GM18861 (cell line): Measurements from ENCODE around the gene SUPT20H.

Experiments used
- ATAC-seq: cut with Tn5 transposase; IDR thresholded peaks from one replicate; pipeline ENCODE4 v1.9.1; 2021; ENCODE audit not compliant: unreplicated experiment

The SUPT20H gene

DNA sequence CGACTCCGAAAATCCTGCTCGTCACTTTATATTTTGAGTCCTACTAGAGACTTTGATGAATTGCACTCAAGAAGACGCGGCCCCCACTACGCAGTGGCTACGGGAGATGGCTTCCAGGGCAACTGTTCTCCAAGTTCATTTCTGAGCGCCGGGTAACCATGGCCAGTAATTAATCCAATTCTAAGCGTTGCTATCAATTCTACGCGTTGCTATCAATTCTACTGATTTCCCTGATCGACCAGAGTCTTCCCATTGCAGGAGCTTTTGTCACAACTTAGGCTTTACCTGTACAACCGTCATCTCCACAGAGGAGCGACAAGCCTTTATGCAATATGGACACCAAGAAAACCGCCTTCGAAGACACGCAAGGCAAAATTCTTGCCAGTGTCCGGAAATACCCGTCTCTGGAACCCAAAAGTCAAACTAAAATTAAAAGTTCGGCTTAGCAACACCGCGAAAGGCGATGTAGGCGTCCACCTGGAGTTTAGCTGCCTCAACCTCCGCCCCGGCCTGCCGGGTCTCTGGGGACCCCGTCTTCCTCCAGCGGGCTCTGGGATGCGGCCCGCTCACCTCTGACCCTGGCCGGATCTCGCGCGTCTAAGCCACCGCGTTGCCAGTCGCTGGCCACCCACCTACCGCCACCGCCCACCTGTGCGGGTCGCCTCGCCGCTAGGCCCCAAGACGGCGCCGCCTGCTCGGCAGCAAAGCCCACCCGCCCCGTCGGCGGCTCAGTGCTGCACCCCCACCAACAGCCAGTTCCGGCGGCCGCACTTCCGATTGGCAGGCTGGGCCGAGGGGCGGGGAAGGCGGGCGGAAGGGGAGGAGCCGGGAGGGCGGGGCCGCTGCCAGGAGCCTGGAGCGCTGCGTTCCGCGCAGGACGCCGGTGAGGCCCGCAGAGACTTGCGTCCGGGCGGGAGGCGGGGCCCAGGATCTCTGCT lies at the start of gene SUPT20H:
Gene SUPT20H, minus strand, starts transcription at position 779 of the 938 bp plus-strand sequence. CDS start 8,198 bp downstream, outside the sequence.
- ATAC-seq: peak; percentile 89

DNA sequence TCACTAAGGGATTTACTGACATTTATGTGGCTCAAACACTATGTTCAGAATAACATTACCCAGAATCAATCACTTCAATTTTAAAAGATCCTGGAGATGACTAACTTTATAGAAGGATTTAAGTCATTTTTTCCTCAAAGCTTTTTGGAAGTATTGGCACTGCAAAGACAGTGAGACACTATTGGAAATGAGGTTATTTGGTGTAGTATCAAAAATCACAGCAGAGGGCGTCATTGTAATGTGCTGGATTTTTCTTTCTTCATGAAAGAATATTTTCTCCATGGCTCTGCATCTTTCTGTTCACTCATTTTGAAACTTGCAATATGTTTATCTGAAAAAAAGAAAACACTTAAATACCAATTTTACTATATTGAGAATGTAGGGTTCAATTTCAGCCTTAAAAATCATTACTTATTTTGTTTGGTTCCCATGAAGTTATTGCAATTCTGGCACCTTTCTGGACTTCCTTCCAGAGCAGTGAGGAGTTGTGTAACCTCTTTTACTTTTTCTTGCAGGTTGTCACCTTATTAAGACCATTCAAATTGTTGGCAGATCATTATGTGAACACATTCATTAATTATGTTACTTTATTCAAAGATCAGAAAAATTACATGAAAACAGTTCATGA lies 49.7 kb upstream of the SUPT20H start:
- no peak for ATAC-seq

GRCh38 chr13:37107868-37108267 lies 48.4 kb upstream of the SUPT20H start:
- ATAC-seq: no peak

DNA sequence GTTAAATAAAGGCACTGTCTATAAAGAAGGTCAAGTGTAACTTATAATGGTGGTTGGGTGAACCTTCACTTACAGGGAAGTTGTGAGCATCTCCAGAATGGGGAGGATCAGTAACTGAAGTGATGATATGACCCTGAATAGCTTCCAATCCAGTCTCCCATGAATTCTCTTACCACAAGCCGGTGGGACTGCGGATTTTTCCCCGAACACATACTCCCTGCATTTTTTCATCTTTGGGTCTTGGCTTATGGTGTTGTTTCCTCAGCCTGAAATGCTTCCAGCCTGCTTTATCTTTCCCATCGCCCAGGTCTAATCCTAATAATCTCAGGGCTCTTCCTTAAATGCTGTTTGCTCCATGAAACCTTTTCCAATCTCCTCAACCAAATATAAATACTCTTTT lies 48.0 kb upstream of the SUPT20H start:
- ATAC-seq: no peak

DNA sequence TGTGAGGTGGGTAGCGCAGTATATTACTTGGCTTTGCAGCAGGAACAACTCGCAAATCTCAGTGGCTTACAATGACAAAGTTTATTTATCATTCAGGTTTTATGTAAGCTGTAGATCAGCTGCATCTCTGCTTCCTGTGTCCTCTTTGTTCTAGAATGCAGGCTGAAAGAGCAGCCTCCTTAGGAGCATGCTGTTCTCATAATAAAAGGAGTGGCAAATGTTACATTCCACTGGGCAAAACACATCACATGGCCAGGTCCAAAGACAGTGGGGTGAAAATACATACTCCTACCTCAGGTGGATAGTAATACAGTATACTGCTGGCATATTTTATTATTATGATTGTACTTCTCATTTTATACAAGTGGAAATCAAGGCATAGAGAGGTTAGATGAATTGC lies 47.2 kb upstream of the SUPT20H start:
- no peak for ATAC-seq

DNA sequence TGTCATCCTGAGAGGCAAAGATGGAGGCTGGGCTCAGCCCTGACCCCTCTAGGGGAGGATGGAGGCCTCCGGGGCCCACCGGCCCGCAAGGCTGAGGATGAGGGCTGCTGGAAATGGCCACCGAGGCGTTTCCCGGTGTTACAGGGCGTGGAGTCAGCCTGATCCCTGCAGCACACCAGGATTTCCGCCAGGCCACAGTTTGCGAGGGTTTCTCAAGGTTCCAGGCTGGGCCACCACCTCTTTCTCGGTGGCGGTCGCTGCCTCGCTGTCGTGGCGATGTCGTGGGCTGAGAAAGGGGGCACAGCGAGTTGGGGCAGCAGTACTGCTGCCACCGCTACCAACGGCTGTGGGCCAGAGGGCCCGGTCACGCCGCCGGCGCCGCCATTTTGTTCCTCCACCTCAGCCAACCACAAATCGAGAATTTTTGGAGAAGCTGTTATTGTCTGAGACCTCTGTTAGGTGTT lies 45.8 kb upstream of the SUPT20H start, which contains the start of gene CSNK1A1L:
Gene CSNK1A1L, minus strand, starts transcription at position 414 of the 464 bp plus-strand sequence. Its CDS starts 408 bp downstream, at position 6.
- ATAC-seq: no peak

GRCh38 chr13:37102896-37103295 lies 43.4 kb upstream of the SUPT20H start:
- no peak for ATAC-seq

DNA sequence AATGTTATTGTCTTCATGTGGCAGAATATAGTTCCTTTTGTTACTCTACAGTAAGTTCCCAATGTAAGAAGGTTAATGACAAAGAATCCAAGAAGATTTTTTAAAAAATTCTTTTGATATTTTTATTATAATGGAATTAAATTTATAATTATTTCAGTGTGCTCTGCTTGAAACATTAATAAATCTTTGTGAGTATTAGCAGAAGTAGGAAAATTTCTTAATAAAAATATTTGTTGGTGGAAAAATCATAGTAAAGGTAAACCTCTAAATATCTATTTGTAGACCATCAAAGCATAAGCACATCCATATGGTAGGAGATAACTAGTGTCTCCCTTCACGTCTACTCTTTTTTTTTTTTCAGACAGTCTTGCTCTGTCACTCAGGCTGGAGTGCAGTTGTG lies 41.7 kb upstream of the SUPT20H start:
- ATAC-seq: no peak

DNA sequence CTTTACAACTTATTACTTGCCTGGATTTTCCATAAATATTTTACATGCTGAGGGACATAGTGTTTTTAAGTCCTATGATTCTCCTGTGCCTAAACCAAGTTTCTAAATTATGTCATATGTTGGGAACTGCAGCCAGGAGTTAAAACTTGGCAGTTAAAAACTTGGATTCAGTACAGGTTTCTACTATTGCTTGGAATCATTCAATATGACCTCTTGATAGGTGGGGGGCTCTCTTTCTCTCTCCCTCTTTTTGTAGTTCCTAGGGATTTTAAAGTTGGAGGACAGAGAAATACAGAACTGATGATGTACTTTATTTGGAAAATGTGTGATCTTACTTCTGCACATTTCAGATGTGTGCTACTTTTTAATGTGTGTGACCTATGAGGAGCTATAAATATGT lies 41.2 kb upstream of the SUPT20H start:
- ATAC-seq: no peak

DNA sequence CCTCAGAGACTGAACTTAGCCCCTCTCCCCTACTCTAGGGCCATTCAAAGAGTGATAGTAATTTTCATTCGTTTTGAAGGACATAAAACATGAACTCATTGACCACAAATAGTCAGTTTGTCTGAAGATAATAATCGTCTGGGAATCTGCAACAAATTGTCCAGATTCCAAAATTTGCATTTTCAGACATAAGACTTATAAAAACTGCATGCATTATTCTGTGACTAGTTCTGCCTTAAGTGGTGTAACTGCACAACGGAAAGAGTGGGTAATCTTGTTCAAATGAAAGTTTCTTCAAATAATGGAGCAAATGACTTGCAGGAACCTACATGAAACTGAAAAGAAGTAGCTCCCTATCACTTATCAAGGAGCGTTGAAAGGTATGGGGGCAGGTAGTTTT lies 37.6 kb upstream of the SUPT20H start:
- no peak for ATAC-seq

DNA sequence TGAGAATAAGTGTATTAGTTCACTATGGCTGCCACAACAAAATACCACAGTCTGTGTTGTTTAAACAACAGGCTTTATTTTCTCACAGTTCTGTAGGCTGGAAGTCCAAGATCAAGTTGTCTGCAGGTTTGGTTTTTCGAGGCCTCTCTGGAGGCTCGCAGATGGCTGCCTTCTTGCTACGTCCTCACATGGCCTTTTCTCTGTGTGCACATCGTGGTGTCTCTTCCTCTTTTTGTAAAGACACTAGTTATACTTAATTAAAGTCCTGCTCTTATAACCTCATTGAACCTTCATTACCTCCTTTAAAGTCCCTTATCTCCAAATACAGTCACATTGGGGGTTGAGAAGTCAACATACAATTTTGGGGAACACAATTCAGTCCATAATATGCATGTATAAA lies 35.4 kb upstream of the SUPT20H start:
- no peak for ATAC-seq

DNA sequence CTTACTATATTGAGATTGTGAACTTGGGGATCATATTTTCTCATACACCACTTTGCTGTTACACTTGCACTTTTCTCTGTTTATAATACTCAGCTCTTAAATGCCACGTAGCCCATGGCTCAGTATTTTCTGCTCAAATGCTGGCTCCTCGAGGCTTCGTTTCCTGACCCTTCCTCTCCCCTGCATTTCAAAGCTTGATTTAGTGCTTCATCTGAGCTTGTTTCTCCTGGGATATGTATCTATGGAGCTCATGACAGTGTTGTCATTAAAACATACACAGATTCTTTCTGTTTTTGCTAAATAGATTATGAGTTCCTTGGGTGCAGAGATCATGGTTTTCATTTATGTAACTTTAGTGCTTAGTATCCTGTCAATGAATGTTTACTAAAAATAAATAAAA lies 34.6 kb upstream of the SUPT20H start:
- ATAC-seq: no peak

DNA sequence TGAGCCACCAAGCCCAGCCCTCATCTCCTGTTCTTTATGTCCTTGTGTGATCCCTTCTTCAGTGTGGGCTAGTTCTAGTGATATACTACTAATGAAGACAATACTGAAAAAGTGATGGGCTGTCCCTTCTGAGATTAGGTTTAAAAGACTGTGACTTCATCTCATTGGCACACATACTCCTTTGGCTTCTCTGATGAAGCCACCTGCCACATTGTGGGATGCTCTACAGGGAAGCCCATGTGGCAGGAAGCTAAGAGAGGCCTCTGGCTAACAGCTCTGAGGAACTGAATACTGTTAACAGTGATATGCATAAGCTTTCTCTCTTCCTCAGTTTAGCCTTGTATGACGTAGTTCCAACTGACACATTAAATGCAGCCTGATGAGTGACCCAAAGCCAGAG lies 32.3 kb upstream of the SUPT20H start:
- ATAC-seq: no peak

DNA sequence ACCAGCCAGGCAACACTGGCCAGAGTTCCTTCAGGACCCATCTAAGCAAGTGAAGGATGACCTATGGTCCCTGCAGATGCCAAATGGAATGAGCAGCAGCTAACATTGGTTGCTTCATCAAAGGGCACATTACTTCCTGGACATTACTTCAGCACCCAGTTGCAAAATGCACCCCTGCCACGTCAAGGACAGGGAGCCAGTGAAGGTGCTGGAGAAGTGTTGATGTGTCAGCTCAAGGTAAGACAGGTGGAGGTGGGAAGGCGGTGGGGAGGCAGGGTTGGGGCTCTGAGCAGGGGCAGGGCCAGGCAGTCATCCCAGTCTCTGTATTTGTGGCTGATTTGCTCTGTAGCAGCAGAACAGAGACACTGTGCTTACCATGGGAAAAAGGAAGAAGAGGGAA lies 31.4 kb upstream of the SUPT20H start:
- ATAC-seq: no peak

DNA sequence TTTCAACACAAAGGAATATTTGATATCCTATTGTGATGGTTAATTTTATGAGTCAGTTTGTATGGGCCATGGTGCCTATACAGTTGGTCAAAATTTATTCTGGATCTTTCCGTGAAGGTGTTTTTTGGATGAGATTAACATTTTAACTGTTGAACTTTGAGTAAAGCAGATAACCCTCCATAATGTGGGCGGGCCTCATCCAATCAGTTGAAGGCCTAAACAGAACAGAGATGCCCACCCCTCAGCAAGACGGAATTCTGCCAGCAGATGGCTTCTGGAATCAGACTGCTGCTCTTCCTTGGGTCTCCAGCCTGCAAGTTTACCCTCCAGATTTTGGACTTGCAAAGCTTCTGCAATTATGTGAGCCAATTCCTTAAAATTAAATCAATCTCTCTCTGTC lies 30.0 kb upstream of the SUPT20H start:
- no peak for ATAC-seq

- no peak for ATAC-seq
Observed at GRCh38 chr13:37087486-37087885, 28.0 kb upstream of the SUPT20H start.

- no peak for ATAC-seq
Observed at GRCh38 chr13:37085606-37086005, 26.1 kb upstream of the SUPT20H start.

- no peak for ATAC-seq
Observed at GRCh38 chr13:37076818-37077217, 17.3 kb upstream of the SUPT20H start.

- no peak for ATAC-seq
Observed at GRCh38 chr13:37075164-37075563, 15.7 kb upstream of the SUPT20H start.

- ATAC-seq: no peak
Observed at GRCh38 chr13:37074703-37075102, 15.2 kb upstream of the SUPT20H start.

DNA sequence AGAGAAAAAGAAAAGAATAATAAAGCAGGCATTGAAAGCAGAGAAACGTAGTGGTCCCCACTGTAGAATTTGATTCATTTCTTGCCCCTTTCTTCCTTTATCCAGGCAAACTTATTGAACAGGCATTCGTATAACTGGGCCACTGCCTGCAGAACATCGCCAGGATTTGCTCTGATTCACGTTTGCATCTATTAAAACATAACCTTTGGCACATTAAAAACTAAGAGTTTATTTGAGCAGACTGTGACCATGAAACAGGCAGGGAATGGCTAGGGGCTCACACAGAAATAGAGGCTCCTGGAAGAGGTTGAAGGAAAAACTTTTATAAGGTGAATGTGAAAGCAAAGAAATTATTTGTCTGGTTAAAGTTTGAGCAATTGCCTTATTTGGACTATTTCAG lies 12.5 kb upstream of the SUPT20H start:
- no peak for ATAC-seq

DNA sequence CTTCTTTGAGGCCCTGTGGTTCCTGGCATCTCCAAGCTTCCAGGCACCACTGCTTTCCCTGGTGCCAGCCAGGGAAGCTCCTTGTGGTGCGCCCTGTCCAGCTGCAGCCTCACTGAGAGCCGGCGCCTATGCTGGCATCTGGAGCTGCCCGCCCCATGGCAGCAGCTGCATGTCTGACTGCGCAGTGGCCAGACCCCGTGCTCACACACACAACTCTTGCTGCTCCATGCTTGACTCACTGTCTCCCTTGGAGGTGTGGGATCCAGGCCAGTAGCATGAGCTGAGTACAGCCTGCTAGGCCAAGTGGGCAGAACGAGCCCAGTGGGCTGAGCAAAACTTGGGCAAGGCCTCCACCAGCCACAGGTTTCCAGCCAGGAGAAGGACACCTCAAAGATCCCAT lies 11.5 kb upstream of the SUPT20H start:
- no peak for ATAC-seq
